Smooth muscle cell (in vitro differentiated cells): Measurements from ENCODE around the gene ORAI1. TPM values are rescaled to one million over a fixed set of nuclear protein-coding genes. Genes with fewer than 3 reads are reported as not detected.

Experiments
- DNase-seq: peaks from one replicate; lab custom pipeline; 2025; ENCODE audit not compliant: unreplicated experiment; lab: John Stamatoyannopoulos, UW
- H2AFZ ChIP-seq: fragments of 200-600 bp; sonication (generic); 2 replicates; pipeline ENCODE4 v1.6.0; 2016; ENCODE audit warnings: antibody characterized with exemption, low read depth, mild to moderate bottlenecking
- H3F3A ChIP-seq: fragments of 200-600 bp; sonication (generic); 2 replicates; pipeline ENCODE4 v1.6.0; 2017; ENCODE audit warnings: antibody characterized with exemption, low read depth
- H3K27ac ChIP-seq: fragments of 200-600 bp; sonication (generic); 2 replicates; pipeline ENCODE4 v1.5.1; 2016; ENCODE audit warnings: low read depth, mild to moderate bottlenecking
- H3K27me3 ChIP-seq: fragments of 200-600 bp; sonication (generic); 2 replicates; pipeline ENCODE4 v1.6.1; 2016; ENCODE audit warnings: low read depth, mild to moderate bottlenecking
- H3K36me3 ChIP-seq: fragments of 200-600 bp; sonication (generic); 2 replicates; pipeline ENCODE4 v1.5.1; 2016; ENCODE audit warnings: low read depth
- H3K4me1 ChIP-seq: fragments of 200-600 bp; sonication (generic); 2 replicates; pipeline ENCODE4 v1.5.1; 2016; ENCODE audit warnings: low read depth
- H3K4me2 ChIP-seq: fragments of 200-600 bp; sonication (generic); 2 replicates; pipeline ENCODE4 v1.6.0; 2016; ENCODE audit warnings: mild to moderate bottlenecking
- H3K4me3 ChIP-seq: fragments of 200-600 bp; sonication (generic); 2 replicates; pipeline ENCODE4 v1.5.1; 2016; ENCODE audit warnings: mild to moderate bottlenecking
- H3K79me2 ChIP-seq: fragments of 200-600 bp; sonication (generic); 2 replicates; pipeline ENCODE4 v1.6.0; 2016; ENCODE audit warnings: low read depth, mild to moderate bottlenecking
- H3K9ac ChIP-seq: fragments of 200-600 bp; sonication (generic); 2 replicates; pipeline ENCODE4 v1.6.0; 2016; ENCODE audit warnings: low read depth
- H3K9me3 ChIP-seq: fragments of 200-600 bp; sonication (generic); replicated peaks from 2 replicates; pipeline ENCODE4 v1.5.1; 2016; ENCODE audit warnings: low read depth
- H4K20me1 ChIP-seq: fragments of 200-600 bp; sonication (generic); 2 replicates; pipeline ENCODE4 v1.6.0; 2016; ENCODE audit warnings: low read depth
- CTCF ChIP-seq: fragments of 200-600 bp; sonication (generic); IDR thresholded peaks from 2 replicates; pipeline ENCODE4 v1.5.1; 2017; ENCODE audit warnings: borderline replicate concordance, mild to moderate bottlenecking, antibody characterized with exemption; ENCODE audit not compliant: insufficient read depth, poor library complexity, severe bottlenecking
- WGBS: methylation state at CpG from one replicate; pipeline ENCODE4 v1.1.7; 2016; ENCODE audit warnings: low lambda C conversion rate; 5-methylcytosine and 5-hydroxymethylcytosine counted together
- polyA plus RNA-seq: library from polyadenylated mRNA; unstranded; fragments of >200 nt; fragmentation: Nextera tagmentation; extraction: Ambion mirVana; gene quantifications from 2 replicates; pipeline ENCODE4 v1.2.1, GENCODE V29; 2016
- total RNA-seq: library from RNA; depleted of rRNA; stranded (reverse); fragments of >200 nt; gene quantifications from 2 replicates; pipeline ENCODE4 v1.2.3, GENCODE V29; 2014

ORAI1 gene
- total and polyA plus RNA-seq, 2 experiments from 2014 or later, result 5.5 to 23.4 TPM

- Histone ChIP-seq H3K27me3 (no peaks in the 10 kb centered on the region), H3K36me3 (no peaks in the 10 kb centered on the region), H3K79me2 (no peaks in the 10 kb centered on the region), H3F3A (no peaks in the 10 kb centered on the region), H3K9ac (no peak overlapping the region), H3K9me3 (no peaks in the 10 kb centered on the region), H3K27ac (no peak overlapping the region), H3K4me1 (no peaks in the 10 kb centered on the region), H3K4me2 (no peak overlapping the region), H4K20me1 (no peaks in the 10 kb centered on the region), H3K4me3 (no peak overlapping the region), H2AFZ (no peak overlapping the region)
- no peak for DNase-seq
- WGBS, result 97% methylated on average over 11 of the region's 11 CpGs
- no peak for TF ChIP-seq CTCF
Measured at GRCh38 chr12:121648458-121649028, 22.2 kb downstream of the ORAI1 start.

- Histone ChIP-seq H3F3A (no peaks in the 10 kb centered on the region), H3K27me3 (no peaks in the 10 kb centered on the region), H3K79me2 (no peaks in the 10 kb centered on the region), H3K4me1 (no peaks in the 10 kb centered on the region), H3K4me2 (no peak overlapping the region), H3K27ac (no peak overlapping the region), H3K9me3 (no peaks in the 10 kb centered on the region), H3K36me3 (no peaks in the 10 kb centered on the region), H3K9ac (no peak overlapping the region), H4K20me1 (no peaks in the 10 kb centered on the region), H2AFZ (no peak overlapping the region), H3K4me3 (no peak overlapping the region)
- 100% methylated on average over 5 of the region's 5 CpGs for WGBS
- TF ChIP-seq CTCF, result no peak
- no peak for DNase-seq
Measured at GRCh38 chr12:121649322-121649721, 23.0 kb downstream of the ORAI1 start.

- Histone ChIP-seq H3K9ac (no peak overlapping the region), H3K4me2 (no peak overlapping the region), H3K79me2 (no peaks in the 10 kb centered on the region), H3K36me3 (no peaks in the 10 kb centered on the region), H2AFZ (no peak overlapping the region), H3K27ac (no peak overlapping the region), H3K27me3 (no peaks in the 10 kb centered on the region), H3K9me3 (no peaks in the 10 kb centered on the region), H3F3A (no peaks in the 10 kb centered on the region), H4K20me1 (no peaks in the 10 kb centered on the region), H3K4me1 (no peaks in the 10 kb centered on the region), H3K4me3 (no peak overlapping the region)
- no peak for DNase-seq
- 96% methylated on average over 8 of the region's 8 CpGs for WGBS
- TF ChIP-seq CTCF, result no peak
Measured at GRCh38 chr12:121649819-121650353, 23.6 kb downstream of the ORAI1 start.

GRCh38 chr12:121651320-121651719 lies 25.0 kb downstream of the ORAI1 start:
- DNase-seq, result no peak
- WGBS, result 86% methylated on average over 8 of the region's 8 CpGs
- no peaks in the 10 kb centered on the region for H4K20me1 ChIP-seq
- H2AFZ ChIP-seq, result no peak overlapping the region
- H3K4me2 ChIP-seq, result no peak overlapping the region
- no peaks in the 10 kb centered on the region for H3F3A ChIP-seq
- H3K27ac ChIP-seq, result no peak overlapping the region
- TF ChIP-seq CTCF, result no peak
- H3K27me3 ChIP-seq, result no peaks in the 10 kb centered on the region
- H3K4me3 ChIP-seq, result no peak overlapping the region
- no peaks in the 10 kb centered on the region for H3K4me1 ChIP-seq
- H3K9ac ChIP-seq, result no peak overlapping the region
- H3K9me3 ChIP-seq, result no peaks in the 10 kb centered on the region
- no peaks in the 10 kb centered on the region for H3K36me3 ChIP-seq
- H3K79me2 ChIP-seq, result no peaks in the 10 kb centered on the region
